ENCODE data around the gene SEMA4A.
"Not testable (repeated sequence)": the region's sequence is repeated elsewhere in the genome, so short reads cannot be mapped to it uniquely, and the experiment has no call there.

The SEMA4A gene

DNA sequence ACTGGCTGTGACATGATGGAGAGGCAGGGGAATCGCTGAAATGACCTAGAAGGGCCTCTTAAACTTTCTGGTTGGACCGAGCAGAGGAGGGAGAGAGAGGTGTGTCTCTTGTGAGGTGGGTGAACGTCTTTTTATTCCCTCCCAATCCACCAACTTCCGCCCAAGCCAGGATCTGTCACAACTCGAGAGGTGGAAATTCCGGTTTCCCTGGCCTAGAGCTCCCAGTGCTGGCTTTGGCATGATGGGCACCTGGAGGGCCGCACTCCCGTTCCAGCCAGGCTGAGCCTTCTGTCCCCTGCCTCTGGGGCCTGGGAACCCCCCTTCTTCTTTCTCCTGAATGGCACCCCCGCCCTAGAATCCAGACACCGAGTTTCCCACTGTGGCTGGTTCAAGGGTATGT is at the start of gene SEMA4A:
Gene SEMA4A (plus strand): TSS at position 224 of the 400 bp plus-strand sequence. CDS start 994 bp downstream, outside the sequence.
- no peak for DNase-seq

DNA sequence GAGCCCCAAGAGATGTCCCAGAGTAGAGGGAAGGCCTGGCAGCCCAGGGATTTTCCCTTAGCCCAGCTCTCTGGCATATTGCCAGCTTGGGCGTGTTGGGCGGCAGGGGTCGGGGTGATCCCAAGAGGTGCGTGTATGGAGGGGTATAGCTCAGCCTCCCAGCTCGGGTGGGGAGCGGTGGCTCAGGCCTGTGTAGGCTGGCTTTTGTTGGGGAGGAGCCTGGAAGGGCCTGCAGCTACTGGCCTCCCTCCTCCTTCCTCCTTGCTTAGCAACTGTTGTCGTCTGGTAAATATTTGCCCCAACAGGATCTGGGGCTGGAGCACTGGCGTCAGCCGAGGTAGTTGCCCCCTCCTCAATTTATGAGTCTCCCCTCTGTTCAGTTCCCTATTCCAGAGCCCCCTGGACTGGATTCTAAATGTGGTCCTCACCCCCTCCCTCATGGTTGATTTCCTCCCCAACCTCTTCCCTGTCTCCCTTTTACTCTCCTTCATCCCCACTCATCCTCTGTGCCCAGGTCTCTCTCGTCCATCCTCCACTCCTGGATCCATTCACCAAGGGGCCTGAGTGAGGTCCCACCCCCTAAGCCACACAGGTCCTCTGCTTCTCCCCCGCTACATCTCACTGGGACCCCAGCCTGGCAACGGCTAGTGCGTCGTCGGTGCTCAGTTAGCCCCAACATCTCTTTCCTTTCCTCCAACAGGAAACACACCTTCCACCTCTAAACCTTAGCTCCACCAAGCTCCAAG is 49.1 kb upstream of the SEMA4A start:
- DNase-seq: no peak

DNA sequence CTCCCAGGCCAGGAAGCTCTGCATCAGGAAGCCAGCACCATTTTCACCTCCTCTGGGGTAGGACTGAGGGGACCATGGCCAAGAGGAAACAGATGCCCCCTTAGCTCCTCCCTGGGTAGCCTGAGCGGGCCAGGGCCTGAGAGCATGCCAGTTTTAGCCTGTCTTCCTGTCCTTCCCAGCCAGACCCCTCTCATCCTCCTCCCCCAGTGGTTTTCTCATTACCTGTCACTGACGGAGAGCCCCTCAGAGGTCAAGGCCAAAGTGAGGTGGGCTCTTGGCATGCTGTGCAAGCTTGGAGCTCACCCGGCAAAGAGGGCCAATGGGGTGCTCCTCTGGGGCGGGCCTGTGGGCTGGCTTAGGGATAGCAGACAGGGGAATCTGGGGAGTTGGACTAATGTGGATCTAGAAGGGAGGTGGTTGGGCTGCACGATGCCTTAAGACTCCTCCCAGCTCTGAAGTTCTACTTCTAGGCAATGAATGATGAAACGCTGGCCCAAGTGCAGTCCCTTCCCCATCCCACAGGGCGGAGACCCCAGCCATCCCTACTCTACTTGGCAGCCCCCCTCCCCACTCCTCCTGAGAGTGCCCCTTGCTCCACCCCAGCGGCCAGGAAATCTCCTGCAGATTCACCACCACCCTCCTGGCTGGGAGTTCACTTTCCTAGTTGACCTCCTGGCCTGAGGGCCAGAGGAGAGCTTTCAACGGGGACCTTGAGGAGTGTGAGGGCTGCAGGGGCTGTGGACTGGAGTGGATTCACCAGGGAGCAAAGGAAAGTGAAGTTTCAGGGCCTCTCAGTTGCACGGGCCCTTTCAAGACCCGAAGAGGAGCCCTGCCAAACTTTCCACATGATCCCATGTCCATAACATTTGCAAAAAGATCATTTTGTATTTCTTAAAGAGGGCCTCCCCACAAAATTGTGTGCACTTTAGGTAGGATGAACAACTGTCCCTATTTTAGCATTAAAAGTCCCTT is 48.2 kb upstream of the SEMA4A start:
- no peak for DNase-seq

DNA sequence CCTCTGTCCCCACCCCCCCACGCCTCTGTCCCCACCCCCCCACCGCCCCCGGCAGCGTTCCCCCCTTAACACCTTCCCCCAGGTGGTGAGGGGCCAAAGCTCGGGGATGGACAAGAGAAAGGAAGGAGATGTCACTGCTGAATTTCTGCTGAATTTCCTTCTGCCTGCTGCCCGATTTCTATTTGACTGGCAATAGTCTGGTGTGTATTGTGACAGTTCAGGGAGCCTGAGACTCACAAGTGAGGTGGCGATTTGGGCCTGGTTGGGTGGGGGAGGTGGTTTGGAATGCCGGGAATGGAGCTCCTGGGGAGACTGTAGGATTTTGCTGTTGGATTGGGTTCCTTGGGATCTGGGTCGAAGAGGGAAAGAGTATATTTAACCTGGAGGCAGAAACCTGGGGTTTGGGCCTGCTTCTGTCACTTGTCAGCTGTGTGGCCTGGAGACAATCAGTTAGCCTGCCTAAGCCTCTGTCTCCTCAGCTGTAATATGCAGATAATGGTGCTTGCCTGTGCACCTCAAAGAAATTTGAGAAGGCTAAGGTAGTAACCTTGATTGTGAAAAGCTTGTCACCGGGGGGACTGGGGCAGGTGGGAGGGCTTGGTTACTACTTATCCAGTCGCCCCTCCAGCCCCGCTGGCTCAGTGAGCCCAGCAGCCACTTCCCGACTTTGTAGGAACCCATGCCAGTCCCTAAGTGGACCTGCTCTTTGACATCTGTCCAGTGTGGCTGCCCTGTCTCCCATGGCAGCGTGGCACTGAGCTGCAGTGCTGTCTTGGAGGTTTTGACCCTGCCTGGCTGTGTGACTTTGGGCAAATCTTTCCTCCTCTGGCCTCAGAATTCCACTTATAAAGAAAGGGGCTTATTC is 46.5 kb upstream of the SEMA4A start:
- no peak for DNase-seq

DNA sequence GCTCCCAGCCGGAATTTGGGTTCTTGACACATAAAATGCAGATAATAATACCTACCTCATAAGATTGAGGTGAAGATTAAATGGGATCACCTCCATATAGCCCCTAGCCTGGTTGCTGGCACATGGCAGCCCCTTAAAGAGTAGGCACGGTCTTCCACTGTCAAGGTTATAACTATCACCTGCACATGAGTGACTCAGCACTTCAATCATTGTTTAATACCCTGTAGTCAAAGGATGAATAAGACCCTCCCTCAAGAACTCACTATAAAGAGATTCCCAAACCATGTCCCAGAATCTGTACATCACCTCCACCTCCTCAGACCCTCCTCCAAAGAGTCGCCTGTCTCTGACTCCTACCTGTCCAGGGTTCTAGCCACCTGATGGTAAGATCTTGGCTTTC is 45.3 kb upstream of the SEMA4A start:
- DNase-seq: no peak

DNA sequence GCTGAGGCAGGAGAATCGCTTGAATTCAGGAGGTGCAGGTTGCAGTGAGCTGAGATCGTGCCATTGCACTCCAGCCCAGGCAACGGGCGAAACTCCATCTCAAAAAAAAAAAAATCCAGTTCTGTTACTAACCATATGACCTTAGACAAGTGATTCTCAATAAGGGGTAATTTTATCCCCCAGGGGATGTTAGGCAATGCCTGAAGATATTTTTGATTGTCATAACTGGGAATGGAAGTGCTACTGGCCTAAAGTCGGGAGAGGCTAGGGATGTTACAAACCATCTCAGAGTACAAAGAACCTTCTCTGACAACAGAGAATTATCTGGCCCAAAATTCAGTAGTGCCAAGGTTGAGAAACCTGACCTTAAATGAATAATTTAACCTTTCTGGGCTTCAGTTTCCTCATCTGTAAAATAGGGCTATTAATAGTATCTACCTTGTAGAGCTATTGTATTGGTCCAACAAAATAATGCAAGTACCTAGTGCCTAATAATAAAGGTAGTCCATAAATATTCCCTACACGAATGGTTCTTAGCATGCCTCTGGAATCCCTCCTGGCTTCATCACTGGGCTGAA is 44.6 kb upstream of the SEMA4A start:
- DNase-seq: no peak

DNA sequence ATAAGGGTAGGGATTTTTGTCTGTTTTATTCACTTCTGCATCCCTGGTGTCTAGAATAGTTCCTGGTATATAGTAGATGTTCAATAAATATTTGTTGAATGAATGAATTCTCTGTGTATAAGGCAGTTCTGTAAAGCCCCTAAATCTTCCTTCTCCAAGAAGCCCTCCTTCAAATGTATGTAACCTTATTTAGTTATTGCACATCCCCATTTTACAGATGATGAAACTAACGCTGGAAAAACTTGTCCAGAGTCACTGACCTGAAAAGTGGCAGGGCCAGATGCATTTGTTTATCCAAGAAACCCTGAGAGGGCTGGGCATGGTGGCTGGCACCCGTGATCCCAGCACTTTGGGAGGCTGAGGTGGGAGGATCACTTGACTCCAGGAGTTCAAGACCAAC is 43.1 kb upstream of the SEMA4A start:
- DNase-seq: no peak

DNA sequence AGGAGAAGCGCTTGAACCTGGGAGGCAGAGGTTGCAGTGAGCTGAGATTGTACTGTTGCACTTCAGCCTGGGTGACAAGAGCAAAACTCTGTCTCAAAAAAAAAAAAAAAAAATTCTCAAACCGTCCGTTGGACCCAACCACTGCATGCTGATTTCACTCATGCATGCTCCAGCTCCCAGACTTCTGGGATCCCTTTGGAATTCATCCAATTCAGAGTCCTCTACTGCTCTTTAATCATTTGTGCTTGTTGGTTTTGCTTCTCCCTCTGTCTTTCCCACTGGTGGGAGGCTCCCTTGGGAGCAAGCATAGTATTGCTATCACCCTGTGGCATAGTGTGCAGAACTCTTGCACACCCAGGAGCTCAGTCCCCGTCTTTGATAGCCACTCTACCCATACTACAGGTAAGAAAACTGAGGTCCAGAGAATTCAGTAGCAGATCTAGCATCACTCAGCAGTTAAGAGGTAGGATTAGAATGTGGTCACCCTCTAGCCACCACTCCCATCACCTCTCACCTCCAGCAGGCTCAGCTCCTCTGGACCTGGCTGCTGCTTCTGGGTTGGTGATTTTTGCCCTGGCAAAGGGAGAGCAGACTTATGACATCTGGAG is 41.9 kb upstream of the SEMA4A start:
- no peak for DNase-seq

DNA sequence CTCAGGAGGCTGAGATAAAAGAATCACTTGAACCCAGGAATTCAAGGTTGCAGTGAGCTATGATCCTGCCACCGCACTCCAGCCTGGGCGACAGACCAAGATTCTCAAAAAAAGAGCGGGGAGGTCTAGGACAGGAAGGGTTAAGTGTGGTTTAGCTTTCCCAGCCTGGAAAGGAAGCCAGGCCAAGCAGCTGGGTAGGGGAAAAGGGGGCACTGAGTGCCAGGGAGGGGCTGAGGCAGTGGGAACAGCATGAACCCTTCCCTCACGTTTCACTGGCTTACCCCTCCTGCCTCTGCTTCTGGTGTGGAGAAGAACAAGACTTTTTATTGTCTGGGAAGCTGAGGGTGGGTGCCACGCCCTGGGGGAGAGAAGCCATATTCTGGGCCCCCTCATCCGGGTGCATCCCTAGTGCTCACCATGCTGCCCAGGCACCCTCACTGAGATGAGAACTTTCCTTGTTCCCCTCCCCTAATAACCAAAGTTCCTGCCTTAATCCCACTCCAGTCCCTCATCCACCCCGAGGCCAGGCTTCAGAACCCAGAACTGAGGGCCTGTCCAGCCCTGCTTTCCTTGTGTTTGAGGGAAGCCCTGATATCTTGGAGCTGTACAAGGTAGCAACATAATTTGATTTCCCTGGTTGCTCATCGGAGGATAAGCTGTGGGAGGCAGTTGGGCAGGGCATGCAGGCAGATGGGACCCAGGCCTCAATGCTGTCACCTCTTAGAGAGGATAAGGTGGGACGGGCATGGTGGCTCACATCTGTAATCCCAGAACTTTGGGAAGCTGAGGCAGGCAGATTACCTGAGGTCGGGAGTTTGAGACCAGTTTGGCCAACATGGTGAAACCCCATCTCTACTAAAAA is 40.9 kb upstream of the SEMA4A start:
- no peak for DNase-seq

DNA sequence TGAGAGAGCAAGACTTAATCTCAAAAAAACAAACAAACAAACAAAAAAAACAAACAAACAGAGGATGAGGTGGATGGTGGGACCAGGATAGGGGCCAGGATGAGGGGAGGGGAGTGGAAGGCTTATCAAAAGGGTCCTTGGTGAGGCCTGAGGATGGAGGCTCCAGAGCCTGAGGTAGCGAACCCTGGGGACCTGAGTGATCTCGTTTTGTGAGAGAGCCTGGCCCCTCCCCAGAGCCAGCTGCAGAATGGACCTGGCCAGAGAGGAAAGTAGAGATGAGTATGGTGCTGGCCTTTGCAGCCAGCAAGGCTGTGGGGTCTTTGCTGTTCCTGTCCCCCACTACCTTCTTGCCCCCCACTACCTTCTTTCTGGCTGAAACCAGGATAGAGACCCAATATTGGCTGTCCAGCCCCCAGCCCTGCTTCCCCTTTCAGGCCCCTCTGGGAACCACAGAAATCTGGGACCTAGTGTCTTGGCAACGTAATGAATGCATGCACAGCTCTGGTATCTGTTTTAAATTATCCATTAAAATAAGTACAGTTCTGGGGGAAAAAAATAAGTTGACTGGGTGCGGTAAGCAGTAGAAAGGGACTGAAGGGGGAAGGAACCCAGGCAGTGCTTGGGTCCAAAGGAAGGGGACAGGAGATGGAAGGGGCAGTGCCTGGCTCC is 40.0 kb upstream of the SEMA4A start:
- no peak for DNase-seq

DNA sequence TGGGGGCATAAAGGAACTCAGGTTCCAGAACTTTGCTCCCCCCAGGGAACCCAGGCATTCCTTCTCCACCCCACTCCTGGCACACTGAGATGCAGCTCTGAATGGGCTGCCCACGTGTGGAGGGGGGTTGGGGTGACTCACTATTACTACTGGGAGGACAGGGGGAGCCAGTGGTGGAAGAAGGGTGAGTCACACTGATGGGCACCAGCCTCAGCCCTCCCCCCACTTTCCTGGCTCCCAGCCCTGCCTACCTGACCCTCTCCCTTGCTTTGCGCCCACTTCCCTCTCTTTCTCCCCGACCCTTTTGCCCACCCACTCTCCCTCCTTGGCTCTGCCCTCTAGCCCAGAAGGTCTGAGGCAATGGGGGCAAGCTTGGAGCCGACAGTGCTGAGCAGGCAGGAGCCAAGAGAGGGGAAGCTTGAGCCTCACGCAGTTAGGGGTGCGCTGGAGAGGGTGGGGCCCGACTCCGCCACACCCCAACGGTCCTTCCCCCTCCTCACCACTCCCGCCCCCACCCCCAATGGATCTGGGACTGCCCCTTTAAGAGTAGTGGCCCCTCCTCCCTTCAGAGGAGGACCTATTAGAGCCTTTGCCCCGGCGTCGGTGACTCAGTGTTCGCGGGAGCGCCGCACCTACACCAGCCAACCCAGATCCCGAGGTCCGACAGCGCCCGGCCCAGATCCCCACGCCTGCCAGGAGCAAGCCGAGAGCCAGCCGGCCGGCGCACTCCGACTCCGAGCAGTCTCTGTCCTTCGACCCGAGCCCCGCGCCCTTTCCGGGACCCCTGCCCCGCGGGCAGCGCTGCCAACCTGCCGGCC is 39.1 kb upstream of the SEMA4A start, which contains the start of gene LMNA:
Gene LMNA (plus strand): TSS at position 611 of the 818 bp plus-strand sequence. CDS start 208 bp downstream, outside the sequence.
- peak; percentile 76 for DNase-seq

DNA sequence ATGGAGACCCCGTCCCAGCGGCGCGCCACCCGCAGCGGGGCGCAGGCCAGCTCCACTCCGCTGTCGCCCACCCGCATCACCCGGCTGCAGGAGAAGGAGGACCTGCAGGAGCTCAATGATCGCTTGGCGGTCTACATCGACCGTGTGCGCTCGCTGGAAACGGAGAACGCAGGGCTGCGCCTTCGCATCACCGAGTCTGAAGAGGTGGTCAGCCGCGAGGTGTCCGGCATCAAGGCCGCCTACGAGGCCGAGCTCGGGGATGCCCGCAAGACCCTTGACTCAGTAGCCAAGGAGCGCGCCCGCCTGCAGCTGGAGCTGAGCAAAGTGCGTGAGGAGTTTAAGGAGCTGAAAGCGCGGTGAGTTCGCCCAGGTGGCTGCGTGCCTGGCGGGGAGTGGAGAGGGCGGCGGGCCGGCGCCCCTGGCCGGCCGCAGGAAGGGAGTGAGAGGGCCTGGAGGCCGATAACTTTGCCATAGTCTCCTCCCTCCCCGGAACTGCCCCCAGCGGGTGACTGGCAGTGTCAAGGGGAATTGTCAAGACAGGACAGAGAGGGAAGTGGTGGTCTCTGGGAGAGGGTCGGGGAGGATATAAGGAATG is 38.4 kb upstream of the SEMA4A start:
- no peak for DNase-seq

DNA sequence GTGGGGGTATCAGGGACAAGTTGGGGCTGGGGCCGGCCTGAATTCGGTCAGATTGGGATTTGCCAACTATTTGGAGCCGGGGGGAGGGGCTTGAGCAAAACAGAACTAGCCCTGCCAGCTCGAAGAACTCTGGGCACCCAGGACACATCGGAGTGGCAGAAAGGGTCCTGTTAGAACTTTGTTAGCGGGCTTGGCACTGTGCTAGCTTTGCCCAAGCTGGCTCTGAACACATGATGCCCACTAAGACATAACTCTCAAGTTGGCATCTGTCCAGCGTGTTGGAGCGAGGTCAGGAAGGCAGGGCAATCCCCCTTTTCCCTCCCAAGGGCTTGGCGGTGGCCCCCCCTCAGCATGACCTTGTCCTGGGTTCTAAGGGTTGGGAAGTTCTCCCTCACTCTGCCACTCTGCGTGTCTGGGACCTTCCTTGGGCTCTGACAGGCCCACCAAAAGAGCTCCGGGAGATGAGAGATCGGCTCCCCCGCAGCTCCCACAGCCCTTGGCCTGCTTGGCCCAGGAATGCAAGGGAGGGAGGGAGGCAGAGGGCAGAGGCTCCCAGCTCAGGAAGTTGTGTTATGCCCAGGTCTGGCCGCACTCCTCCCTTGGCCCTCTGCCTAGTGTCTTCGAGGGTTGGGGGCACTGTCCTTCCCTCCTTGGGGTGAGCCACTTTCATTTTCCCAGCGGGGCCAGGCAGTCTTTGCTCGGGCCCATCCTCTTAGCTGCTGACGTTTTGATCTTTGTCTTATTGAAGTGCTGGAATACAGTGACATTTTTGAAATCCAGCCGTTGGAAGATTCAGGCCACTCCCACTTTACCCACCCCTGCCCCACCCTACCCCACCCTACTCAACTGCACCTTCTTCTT is 37.6 kb upstream of the SEMA4A start:
- no peak for DNase-seq

DNA sequence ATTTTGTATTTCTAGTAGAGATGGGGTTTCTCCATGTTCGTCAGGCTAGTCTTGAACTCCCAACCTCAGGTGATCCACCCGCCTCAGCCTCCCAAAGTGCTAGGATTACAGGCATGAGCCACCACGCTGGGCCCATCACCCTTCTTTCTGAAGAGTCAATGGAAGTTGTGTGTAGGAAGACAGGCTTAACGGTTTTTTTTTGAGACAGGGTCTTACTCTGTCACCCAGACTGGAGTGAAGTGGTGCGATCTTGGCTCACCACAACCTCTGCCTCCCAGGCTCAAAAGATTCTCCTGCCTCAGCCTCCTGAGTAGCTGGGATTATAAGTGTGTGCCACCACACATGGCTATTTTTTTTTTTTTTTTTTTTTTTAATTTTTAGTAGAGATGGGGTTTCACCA is 36.7 kb upstream of the SEMA4A start:
- not testable (repeated sequence) for DNase-seq

DNA sequence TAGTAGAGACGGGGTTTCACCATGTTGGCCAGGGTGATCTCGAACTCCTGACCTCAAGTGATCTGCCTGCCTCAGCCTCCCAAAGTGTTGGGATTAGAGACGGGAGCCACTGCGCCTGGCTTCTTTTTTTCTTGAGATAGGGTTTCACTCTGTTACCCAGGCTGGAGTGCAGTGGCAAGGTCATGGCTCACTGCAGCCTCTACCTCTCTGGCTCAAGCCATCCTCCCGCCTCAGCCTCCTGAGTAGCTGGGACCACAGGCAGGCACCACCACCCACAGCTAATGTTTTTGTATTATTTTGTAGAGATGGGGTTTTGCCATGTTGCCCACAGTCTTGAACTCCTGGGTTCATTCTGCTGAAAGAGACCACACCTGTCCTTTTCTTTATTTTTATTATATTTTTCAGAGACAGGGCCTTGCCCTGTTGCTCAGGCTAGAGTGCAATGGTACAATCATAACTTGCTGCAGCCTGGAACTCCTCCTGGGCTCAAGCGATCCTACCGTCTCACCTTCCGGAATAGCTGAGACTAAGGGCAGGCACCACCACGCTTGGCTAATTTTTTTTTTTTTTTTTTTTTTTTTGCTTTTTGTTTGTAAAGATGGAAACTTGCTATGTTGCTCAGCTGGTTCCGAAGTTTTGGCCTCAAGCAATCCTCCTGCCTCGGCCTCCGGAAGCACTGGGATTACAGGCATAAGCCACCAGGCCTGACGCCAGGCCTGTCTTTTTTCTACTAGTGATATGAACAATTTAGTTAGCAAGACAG is 35.8 kb upstream of the SEMA4A start:
- no peak for DNase-seq

DNA sequence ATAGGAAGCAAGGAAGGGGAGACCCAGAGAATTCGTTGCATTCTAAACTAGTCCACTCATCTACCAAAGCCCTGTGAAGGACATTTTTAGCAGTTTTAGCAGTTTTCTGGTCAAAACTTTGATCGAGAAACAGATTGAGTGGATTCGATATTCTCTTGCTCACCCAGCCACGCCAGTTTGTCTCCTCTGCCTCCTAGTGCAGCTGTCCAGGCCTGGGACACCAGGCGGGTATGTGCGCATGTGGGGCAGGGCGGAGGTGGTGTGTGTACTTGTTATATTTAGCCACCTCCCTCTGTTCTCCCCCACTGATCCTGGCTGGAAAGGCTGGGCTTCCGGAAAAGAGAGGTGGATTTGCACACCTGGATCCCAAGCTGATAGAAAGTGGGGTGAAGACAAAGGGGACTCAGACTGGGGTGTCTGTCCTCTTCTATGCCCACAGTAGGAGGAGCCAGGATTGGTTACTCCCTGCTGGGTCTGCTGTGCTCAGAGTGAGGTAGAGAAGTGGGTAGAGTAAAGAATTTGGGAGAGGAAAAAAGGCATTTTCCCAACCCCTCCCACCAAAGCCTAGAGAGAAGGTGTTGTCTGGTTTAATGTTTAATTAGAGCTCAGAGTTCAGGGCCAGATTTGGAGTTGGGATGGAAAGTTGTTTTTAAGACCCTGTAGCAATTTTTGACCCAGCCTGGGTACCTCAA is 35.1 kb upstream of the SEMA4A start:
- DNase-seq: no peak
